OCI-LY3 (cell line): Measurements from ENCODE around the gene CNOT6L.

Experiments
- EZH2phosphoT487 ChIP-seq: fragments of 200-600 bp; shearing (Covaris generic); IDR thresholded peaks from 2 replicates; pipeline ENCODE4 v1.6.1; 2018; ENCODE audit warnings: antibody characterized with exemption, mixed run types, low read depth
- TF ChIP-seq, protein P1 (sequence below): fragments of 200-600, 300-600 bp; sonication (generic); IDR thresholded peaks from 2 replicates; pipeline ENCODE4 v1.5.1; 2014; ENCODE audit warnings: antibody characterized with exemption, low read length, low read depth

DNA sequence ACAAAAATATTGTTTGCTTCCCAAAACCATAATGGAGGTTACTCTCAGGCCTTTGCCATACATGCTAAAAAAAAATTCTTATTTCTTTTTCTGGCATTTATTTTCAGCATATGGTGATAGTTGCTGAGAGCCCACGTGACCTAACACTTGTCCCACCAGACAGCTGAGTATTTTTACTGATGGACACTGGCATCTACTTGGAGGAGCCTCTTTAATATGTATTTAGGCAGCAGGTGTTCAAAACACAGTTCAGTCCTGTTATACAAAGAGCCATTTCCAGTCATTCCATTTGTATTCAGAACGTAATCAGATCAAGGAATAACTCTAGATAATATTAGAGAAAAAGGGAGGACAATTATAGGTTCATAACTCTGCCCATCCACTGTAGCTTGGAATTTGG lies 118.0 kb downstream of the CNOT6L start:
- TF ChIP-seq, protein P1, sequence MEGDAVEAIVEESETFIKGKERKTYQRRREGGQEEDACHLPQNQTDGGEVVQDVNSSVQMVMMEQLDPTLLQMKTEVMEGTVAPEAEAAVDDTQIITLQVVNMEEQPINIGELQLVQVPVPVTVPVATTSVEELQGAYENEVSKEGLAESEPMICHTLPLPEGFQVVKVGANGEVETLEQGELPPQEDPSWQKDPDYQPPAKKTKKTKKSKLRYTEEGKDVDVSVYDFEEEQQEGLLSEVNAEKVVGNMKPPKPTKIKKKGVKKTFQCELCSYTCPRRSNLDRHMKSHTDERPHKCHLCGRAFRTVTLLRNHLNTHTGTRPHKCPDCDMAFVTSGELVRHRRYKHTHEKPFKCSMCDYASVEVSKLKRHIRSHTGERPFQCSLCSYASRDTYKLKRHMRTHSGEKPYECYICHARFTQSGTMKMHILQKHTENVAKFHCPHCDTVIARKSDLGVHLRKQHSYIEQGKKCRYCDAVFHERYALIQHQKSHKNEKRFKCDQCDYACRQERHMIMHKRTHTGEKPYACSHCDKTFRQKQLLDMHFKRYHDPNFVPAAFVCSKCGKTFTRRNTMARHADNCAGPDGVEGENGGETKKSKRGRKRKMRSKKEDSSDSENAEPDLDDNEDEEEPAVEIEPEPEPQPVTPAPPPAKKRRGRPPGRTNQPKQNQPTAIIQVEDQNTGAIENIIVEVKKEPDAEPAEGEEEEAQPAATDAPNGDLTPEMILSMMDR = no peak
- TF ChIP-seq EZH2phosphoT487 = no peak
